NCI-H774 (cell line): ENCODE measurements around the gene RREB1.
"Not testable (repeated sequence)": the region's sequence is repeated elsewhere in the genome, so short reads cannot be mapped to it uniquely, and the experiment has no call there.

Experiments
- DNase-seq: peaks from one replicate; lab custom pipeline; 2025; lab: John Stamatoyannopoulos, UW

The RREB1 gene

GRCh38 chr6:7143476-7143974 is 35.8 kb downstream of the RREB1 start:
- DNase-seq, result peak; percentile 46

GRCh38 chr6:7144872-7145584 is 37.3 kb downstream of the RREB1 start:
- no peak for DNase-seq

GRCh38 chr6:7145585-7145884 is 37.8 kb downstream of the RREB1 start:
- DNase-seq, result no peak

- no peak for DNase-seq
These were observed 38.4 kb downstream of the RREB1 start for GRCh38 chr6:7145885-7146828.

GRCh38 chr6:7147051-7147671 is 39.4 kb downstream of the RREB1 start:
- no peak for DNase-seq

GRCh38 chr6:7148100-7148822 is 40.5 kb downstream of the RREB1 start:
- DNase-seq, result no peak

GRCh38 chr6:7150381-7151064 is 42.8 kb downstream of the RREB1 start:
- no peak for DNase-seq

GRCh38 chr6:7151381-7151780 is 43.6 kb downstream of the RREB1 start:
- no peak for DNase-seq

GRCh38 chr6:7152462-7152861 is 44.7 kb downstream of the RREB1 start:
- no peak for DNase-seq

- no peak for DNase-seq
These were observed 46.0 kb downstream of the RREB1 start for GRCh38 chr6:7153789-7154188.

GRCh38 chr6:7154341-7155139 is 46.8 kb downstream of the RREB1 start:
- no peak for DNase-seq

GRCh38 chr6:7155871-7156579 is 48.3 kb downstream of the RREB1 start:
- no peak for DNase-seq

GRCh38 chr6:7156643-7157278 is 49.0 kb downstream of the RREB1 start:
- no peak for DNase-seq

- not testable (repeated sequence) for DNase-seq
These were observed 49.5 kb downstream of the RREB1 start for GRCh38 chr6:7157307-7157706.

GRCh38 chr6:7157752-7158616 is 50.2 kb downstream of the RREB1 start:
- DNase-seq, result no peak

GRCh38 chr6:7159790-7160525 is 52.2 kb downstream of the RREB1 start:
- DNase-seq, result no peak

GRCh38 chr6:7161253-7161623 is 53.5 kb downstream of the RREB1 start:
- no peak for DNase-seq

- no peak for DNase-seq
These were observed 54.1 kb downstream of the RREB1 start for GRCh38 chr6:7161845-7162244.
